ENCODE measurements around the gene LRWD1. TPM values are rescaled to one million over a fixed set of nuclear protein-coding genes. Genes with fewer than 3 reads are reported as not detected.
"Not testable (repeated sequence)": the region's sequence is repeated elsewhere in the genome, so short reads cannot be mapped to it uniquely, and the experiment has no call there.

Gene LRWD1
- total RNA-seq, 1 experiment from 2014 or later: 18.0 TPM

DNA sequence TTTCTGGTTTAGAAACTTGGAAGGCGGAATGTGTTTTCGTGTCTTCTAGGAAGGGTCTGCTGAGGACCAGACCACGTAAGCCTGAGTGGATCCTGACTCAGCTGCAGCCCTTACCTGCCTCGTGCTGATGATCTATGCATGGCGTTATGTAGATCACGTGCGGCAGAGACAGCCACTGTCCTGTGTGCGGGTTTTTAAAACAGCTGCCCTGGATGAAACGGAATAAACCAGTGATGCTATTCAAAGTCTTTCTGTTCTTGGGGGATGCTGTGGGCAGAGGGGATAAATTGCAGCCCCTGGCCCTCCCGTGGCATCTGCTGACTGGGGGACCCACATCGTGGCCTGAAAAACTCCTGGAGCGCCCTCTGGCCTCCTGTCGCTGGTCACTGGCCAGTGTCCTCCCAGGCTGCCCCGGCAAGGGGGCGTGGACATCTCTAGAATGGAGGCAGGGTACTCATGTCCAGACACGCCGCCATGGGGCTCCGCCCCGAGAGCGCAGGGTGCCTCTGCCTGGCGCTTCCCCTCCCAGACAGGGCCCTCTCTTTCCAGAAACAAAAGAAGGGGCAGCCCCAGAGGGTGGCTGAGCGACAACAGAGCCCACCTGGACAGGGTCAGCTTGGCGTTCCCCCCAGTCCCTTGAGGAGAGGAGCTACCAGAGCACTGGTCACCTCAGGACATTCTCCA, 13.3 kb upstream of the LRWD1 start:
- DNase-seq: no peak
- TF ChIP-seq, protein P1, sequence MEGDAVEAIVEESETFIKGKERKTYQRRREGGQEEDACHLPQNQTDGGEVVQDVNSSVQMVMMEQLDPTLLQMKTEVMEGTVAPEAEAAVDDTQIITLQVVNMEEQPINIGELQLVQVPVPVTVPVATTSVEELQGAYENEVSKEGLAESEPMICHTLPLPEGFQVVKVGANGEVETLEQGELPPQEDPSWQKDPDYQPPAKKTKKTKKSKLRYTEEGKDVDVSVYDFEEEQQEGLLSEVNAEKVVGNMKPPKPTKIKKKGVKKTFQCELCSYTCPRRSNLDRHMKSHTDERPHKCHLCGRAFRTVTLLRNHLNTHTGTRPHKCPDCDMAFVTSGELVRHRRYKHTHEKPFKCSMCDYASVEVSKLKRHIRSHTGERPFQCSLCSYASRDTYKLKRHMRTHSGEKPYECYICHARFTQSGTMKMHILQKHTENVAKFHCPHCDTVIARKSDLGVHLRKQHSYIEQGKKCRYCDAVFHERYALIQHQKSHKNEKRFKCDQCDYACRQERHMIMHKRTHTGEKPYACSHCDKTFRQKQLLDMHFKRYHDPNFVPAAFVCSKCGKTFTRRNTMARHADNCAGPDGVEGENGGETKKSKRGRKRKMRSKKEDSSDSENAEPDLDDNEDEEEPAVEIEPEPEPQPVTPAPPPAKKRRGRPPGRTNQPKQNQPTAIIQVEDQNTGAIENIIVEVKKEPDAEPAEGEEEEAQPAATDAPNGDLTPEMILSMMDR (IDR thresholded peaks at IDR 0.05; ENCODE audit: unreplicated experiment): no peak
- H3K36me3 Mint-ChIP-seq (ENCODE audit: insufficient read depth, unreplicated experiment): no peaks in the 10 kb centered on the region
- BruUV-seq (replicated peaks): no TSS peak
- CTCF ChIA-PET: no interaction called here
- H3K4me3 Mint-ChIP-seq (ENCODE audit: low read depth, unreplicated experiment): no peak overlapping the region
- no peaks in the 10 kb centered on the region for H3K27me3 Mint-ChIP-seq (ENCODE audit: unreplicated experiment)
- intact Hi-C loops (cut with micrococcal nuclease; ENCODE audit: unreplicated experiment): no loop called here
- no peak overlapping the region for H3K27ac Mint-ChIP-seq (ENCODE audit: unreplicated experiment)
- no peaks in the 10 kb centered on the region for H3K9me3 Mint-ChIP-seq (ENCODE audit: low read depth, unreplicated experiment)
- H3K4me1 Mint-ChIP-seq (ENCODE audit: low read depth, unreplicated experiment): no peaks in the 10 kb centered on the region

DNA sequence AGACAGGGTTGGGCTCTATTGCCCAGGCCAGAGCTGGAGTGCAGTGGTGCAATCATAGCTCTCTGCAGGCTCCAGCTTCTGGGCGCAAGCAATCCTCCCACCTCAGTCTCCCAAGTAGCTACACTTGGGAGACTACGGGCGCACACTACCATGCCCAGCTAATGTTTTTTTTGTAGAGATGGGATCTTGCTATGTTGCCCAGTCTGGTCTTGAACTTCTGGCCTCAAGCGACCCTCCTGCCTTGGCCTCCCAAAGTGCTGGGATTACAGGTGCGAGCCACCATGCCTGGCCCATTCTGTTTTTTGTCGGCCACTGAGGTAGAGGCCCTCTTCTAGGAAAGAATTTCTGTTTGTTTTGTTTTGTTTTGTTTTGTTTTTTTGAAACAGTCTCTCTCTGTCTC, 12.3 kb upstream of the LRWD1 start:
- no peak overlapping the region for H3K4me3 Mint-ChIP-seq (ENCODE audit: low read depth, unreplicated experiment)
- intact Hi-C loops (cut with micrococcal nuclease; ENCODE audit: unreplicated experiment): no loop called here
- TF ChIP-seq, protein P1 (IDR thresholded peaks at IDR 0.05; ENCODE audit: unreplicated experiment): no peak
- no peaks in the 10 kb centered on the region for H3K36me3 Mint-ChIP-seq (ENCODE audit: insufficient read depth, unreplicated experiment)
- no peaks in the 10 kb centered on the region for H3K4me1 Mint-ChIP-seq (ENCODE audit: low read depth, unreplicated experiment)
- no peak overlapping the region for H3K27ac Mint-ChIP-seq (ENCODE audit: unreplicated experiment)
- no peaks in the 10 kb centered on the region for H3K9me3 Mint-ChIP-seq (ENCODE audit: low read depth, unreplicated experiment)
- CTCF ChIA-PET: no interaction called here
- BruUV-seq (replicated peaks): no TSS peak
- no peak for DNase-seq
- H3K27me3 Mint-ChIP-seq (ENCODE audit: unreplicated experiment): no peaks in the 10 kb centered on the region

DNA sequence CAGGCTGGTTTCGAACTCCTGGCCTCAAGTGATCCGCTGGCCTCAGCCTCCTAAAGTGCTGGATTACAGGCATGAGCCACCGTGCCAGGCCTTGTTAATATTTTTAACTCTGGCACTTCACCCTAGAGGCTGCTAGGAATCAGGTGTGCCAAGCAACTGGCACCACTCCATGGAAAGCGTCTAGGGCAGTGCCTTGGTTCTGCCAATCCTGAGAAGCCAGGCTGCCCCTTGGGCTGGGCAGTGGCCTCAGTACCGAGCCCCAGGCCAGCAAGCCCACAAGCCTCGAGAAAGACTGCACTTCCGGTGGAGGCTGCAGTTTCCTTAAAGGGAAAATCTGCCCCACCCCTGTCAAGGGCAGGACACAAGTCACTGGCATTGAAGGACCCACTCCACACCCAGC, 11.5 kb upstream of the LRWD1 start:
- Mint-ChIP-seq H3K4me1 (ENCODE audit: low read depth, unreplicated experiment) (no peaks in the 10 kb centered on the region), H3K9me3 (ENCODE audit: low read depth, unreplicated experiment) (no peaks in the 10 kb centered on the region), H3K27me3 (ENCODE audit: unreplicated experiment) (no peaks in the 10 kb centered on the region), H3K27ac (ENCODE audit: unreplicated experiment) (no peak overlapping the region), H3K36me3 (ENCODE audit: insufficient read depth, unreplicated experiment) (no peaks in the 10 kb centered on the region), H3K4me3 (ENCODE audit: low read depth, unreplicated experiment) (no peak overlapping the region)
- no TSS peak for BruUV-seq (replicated peaks)
- intact Hi-C loops (cut with micrococcal nuclease; ENCODE audit: unreplicated experiment): no loop called here
- TF ChIP-seq, protein P1 (IDR thresholded peaks at IDR 0.05; ENCODE audit: unreplicated experiment): no peak
- CTCF ChIA-PET: no interaction called here
- no peak for DNase-seq

DNA sequence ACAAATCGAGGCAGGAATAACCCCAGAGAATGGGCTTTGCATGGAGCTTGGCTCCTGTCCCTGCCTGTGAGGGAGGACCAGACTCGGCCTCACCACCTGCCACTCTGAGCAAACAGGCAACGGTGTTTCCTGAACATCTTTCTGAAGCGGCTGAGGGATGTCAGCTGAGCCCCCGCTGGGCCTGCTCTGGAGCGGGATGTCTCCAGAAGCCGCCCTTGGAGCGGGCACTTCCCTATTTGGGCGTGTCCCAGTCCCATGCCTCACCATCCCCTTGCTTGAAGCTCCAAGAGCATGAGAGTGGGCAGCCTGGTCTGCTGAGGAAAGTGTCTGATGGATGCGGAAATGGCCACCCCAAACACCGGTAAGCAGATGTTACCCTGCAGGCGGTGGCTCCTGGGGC, 10.3 kb upstream of the LRWD1 start:
- H3K4me1 Mint-ChIP-seq (ENCODE audit: low read depth, unreplicated experiment): no peaks in the 10 kb centered on the region
- BruUV-seq (replicated peaks): no TSS peak
- no peaks in the 10 kb centered on the region for H3K27me3 Mint-ChIP-seq (ENCODE audit: unreplicated experiment)
- intact Hi-C loops (cut with micrococcal nuclease; ENCODE audit: unreplicated experiment): no loop called here
- H3K9me3 Mint-ChIP-seq (ENCODE audit: low read depth, unreplicated experiment): no peaks in the 10 kb centered on the region
- no peaks in the 10 kb centered on the region for H3K36me3 Mint-ChIP-seq (ENCODE audit: insufficient read depth, unreplicated experiment)
- DNase-seq: no peak
- H3K27ac Mint-ChIP-seq (ENCODE audit: unreplicated experiment): no peak overlapping the region
- TF ChIP-seq, protein P1 (IDR thresholded peaks at IDR 0.05; ENCODE audit: unreplicated experiment): no peak
- CTCF ChIA-PET: interaction anchor here (0.7 kb wide), 1 partner anchor 176 kb away, joined by 3 read pairs; no protein-coding TSS in a partner anchor
- no peak overlapping the region for H3K4me3 Mint-ChIP-seq (ENCODE audit: low read depth, unreplicated experiment)

DNA sequence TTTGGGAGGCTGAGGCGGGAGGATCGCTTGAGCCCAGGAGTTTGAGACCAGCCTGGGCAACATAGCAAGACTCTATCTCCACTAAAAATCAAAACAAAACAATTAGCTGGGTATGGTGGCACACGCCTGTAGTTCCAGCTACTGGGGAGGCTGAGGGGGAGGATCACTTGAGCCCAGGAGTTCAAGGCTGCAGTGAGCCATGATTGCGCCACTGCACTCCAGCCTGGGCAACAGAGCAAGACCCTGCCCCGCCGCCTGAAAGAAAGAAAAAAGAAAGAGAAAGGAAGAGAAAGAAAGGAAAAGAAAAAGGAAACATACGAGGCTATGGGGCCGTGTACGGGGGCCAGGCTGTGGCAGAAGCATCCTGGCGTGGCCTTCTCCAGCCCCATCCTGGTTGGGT, 9.9 kb upstream of the LRWD1 start:
- H3K36me3 Mint-ChIP-seq (ENCODE audit: insufficient read depth, unreplicated experiment); H3K4me3 Mint-ChIP-seq (ENCODE audit: low read depth, unreplicated experiment); BruUV-seq (replicated peaks); intact Hi-C loops (cut with micrococcal nuclease; ENCODE audit: unreplicated experiment); DNase-seq; H3K27me3 Mint-ChIP-seq (ENCODE audit: unreplicated experiment); H3K9me3 Mint-ChIP-seq (ENCODE audit: low read depth, unreplicated experiment); H3K27ac Mint-ChIP-seq (ENCODE audit: unreplicated experiment); H3K4me1 Mint-ChIP-seq (ENCODE audit: low read depth, unreplicated experiment): not testable (repeated sequence)
- CTCF ChIA-PET: interaction anchor here (0.7 kb wide), 1 partner anchor 177 kb away, joined by 3 read pairs; no protein-coding TSS in a partner anchor
